H1 (cell line): ENCODE results near the gene EML1. TPM values are rescaled to one million over a fixed set of nuclear protein-coding genes. Genes with fewer than 3 reads are reported as not detected.

ENCODE experiments used
- CTCF ChIA-PET: fragments of 300-600 bp; sonication (Branson Sonifier 250); formaldehyde crosslinking; loops from one replicate; lab custom pipeline; 2021; ENCODE audit not compliant: partially characterized antibody; lab: Charles Lee
- POLR2A ChIA-PET: fragments of 300-600 bp; sonication (Branson Sonifier 250); formaldehyde crosslinking; loops from one replicate; lab custom pipeline; 2021; ENCODE audit warnings: inconsistent platforms; ENCODE audit not compliant: partially characterized antibody; lab: Charles Lee
- DNase-seq, 2 experiments: peaks; one replicate each; pipeline versions ENCODE4 v3.0.0 to v3.0.0-alpha.2; 2010 to 2022; ENCODE audit warnings: low spot score in 2 of 2, low read depth in 1 of 2, mixed read lengths in 1 of 2
- FAIRE-seq: peaks from 2 replicates; lab custom pipeline; 2011; peaks lifted over from hg19 to GRCh38; lab: Jason Lieb, UNC
- H2AFZ ChIP-seq: 2 replicates; pipeline ENCODE4 v1.8.1; 2012; ENCODE audit warnings: low read length, inconsistent platforms
- H2AK5ac ChIP-seq: 2 replicates; pipeline ENCODE4 v1.6.1; 2013; ENCODE audit warnings: low read depth, low read length
- H2BK120ac ChIP-seq: replicated peaks from 2 replicates; pipeline ENCODE3; 2013; ENCODE audit warnings: low read depth, low read length, inconsistent platforms
- H2BK12ac ChIP-seq: 2 replicates; pipeline ENCODE4 v1.6.1; 2013; ENCODE audit warnings: low read depth, low read length
- H2BK15ac ChIP-seq: 2 replicates; pipeline ENCODE4 v1.6.1; 2013; ENCODE audit warnings: low read length
- H2BK20ac ChIP-seq: 2 replicates; pipeline ENCODE4 v1.6.1; 2013; ENCODE audit warnings: low read length
- H2BK5ac ChIP-seq: 2 replicates; pipeline ENCODE4 v1.6.1; 2013; ENCODE audit warnings: low read depth, low read length
- H3K14ac ChIP-seq: 2 replicates; pipeline ENCODE4 v1.6.1; 2013; ENCODE audit warnings: inconsistent platforms; ENCODE audit not compliant: insufficient read length
- H3K18ac ChIP-seq: 2 replicates; pipeline ENCODE4 v1.6.1; 2013; ENCODE audit warnings: low read length; ENCODE audit errors: extremely low read depth
- H3K23ac ChIP-seq: 2 replicates; pipeline ENCODE4 v1.6.1; 2013; ENCODE audit warnings: inconsistent platforms; ENCODE audit not compliant: insufficient read length
- H3K23me2 ChIP-seq: 2 replicates; pipeline ENCODE4 v1.6.1; 2013; ENCODE audit warnings: low read depth, low read length
- H3K27ac ChIP-seq: 2 replicates; pipeline ENCODE4 v1.6.1; 2011; ENCODE audit warnings: low read depth, low read length, inconsistent platforms
- H3K27me3 ChIP-seq, 4 experiments: replicated peaks in 1 of 4; 1 replicate in 1 of 4; 2 replicates in 3 of 4; pipeline versions ENCODE4 v1.6.1 to v1.8.1; 2011 to 2013; ENCODE audit warnings: low read length in 3 of 4, mild to moderate bottlenecking in 3 of 4, inconsistent platforms in 2 of 4, mixed read lengths in 2 of 4, moderate library complexity in 1 of 4; ENCODE audit not compliant: control insufficient read depth in 3 of 4, insufficient read depth in 3 of 4; ENCODE audit errors: extremely low read depth in 1 of 4
- H3K36me3 ChIP-seq, 4 experiments: 2 replicates each; pipeline versions ENCODE4 v1.6.1 to v1.8.1; 2011 to 2013; ENCODE audit warnings: mild to moderate bottlenecking in 4 of 4, low read length in 3 of 4, moderate library complexity in 2 of 4, control low read depth in 1 of 4, inconsistent platforms in 1 of 4; ENCODE audit not compliant: insufficient read depth in 4 of 4, control insufficient read depth in 2 of 4
- H3K4ac ChIP-seq: replicated peaks from 2 replicates; pipeline ENCODE3; 2013; ENCODE audit warnings: low read length, low read depth, mixed read lengths, inconsistent platforms; ENCODE audit not compliant: insufficient read length
- H3K4me1 ChIP-seq, 4 experiments: replicated peaks in 1 of 4; 1 replicate in 1 of 4; 2 replicates in 3 of 4; pipeline versions ENCODE4 v1.6.1 to v1.8.1; 2011 to 2013; ENCODE audit warnings: low read length in 3 of 4, inconsistent platforms in 2 of 4, mixed read lengths in 1 of 4; ENCODE audit not compliant: insufficient read depth in 4 of 4, control insufficient read depth in 3 of 4
- H3K4me2 ChIP-seq, 2 experiments: 2 replicates each; pipeline versions ENCODE4 v1.6.1 to v1.8.1; 2011 to 2013; ENCODE audit warnings: low read depth in 2 of 2, low read length in 2 of 2, control low read depth in 1 of 2, inconsistent platforms in 1 of 2, mild to moderate bottlenecking in 1 of 2; ENCODE audit not compliant: insufficient read depth in 1 of 2
- H3K4me3 ChIP-seq, 4 experiments: fragments of 200-600, 300-600 bp in 1 of 4; sonication (generic), shearing (Covaris generic), sonication (Bioruptor Twin) in 1 of 4; 2 replicates each; pipeline versions ENCODE4 v1.5.1 to v1.8.1; 2011 to 2016; ENCODE audit warnings: low read length in 4 of 4, low read depth in 3 of 4, control low read depth in 2 of 4, inconsistent platforms in 2 of 4, mild to moderate bottlenecking in 2 of 4, mixed read lengths in 1 of 4, moderate library complexity in 1 of 4; ENCODE audit not compliant: insufficient read depth in 2 of 4; ENCODE audit errors: extremely low read depth in 1 of 4
- H3K56ac ChIP-seq: replicated peaks from 2 replicates; pipeline ENCODE3; 2013; ENCODE audit warnings: low read depth, mild to moderate bottlenecking, mixed read lengths, low read length, inconsistent platforms; ENCODE audit not compliant: insufficient read length
- H3K79me1 ChIP-seq: 2 replicates; pipeline ENCODE4 v1.6.1; 2013; ENCODE audit warnings: low read depth, low read length, control low read depth
- H3K79me2 ChIP-seq, 2 experiments: 2 replicates each; pipeline versions ENCODE4 v1.6.1 to v1.8.1; 2012 to 2013; ENCODE audit warnings: low read length in 2 of 2, mild to moderate bottlenecking in 2 of 2, inconsistent platforms in 1 of 2; ENCODE audit not compliant: insufficient read depth in 2 of 2, control insufficient read depth in 1 of 2
- H3K9ac ChIP-seq, 4 experiments: replicated peaks in 1 of 4; 1 replicate in 1 of 4; 2 replicates in 3 of 4; pipeline versions ENCODE4 v1.6.1 to v1.8.1; 2011 to 2013; ENCODE audit warnings: low read depth in 3 of 4, low read length in 3 of 4, control low read depth in 2 of 4, mild to moderate bottlenecking in 2 of 4, moderate library complexity in 2 of 4, inconsistent platforms in 1 of 4; ENCODE audit errors: extremely low read depth in 1 of 4
- H3K9me3 ChIP-seq, 2 experiments: 2 replicates each; pipeline versions ENCODE4 v1.6.1 to v1.8.1; 2012 to 2013; ENCODE audit warnings: mild to moderate bottlenecking in 2 of 2, moderate library complexity in 2 of 2, control low read depth in 1 of 2, inconsistent platforms in 1 of 2, low read depth in 1 of 2, low read length in 1 of 2, mixed read lengths in 1 of 2; ENCODE audit not compliant: insufficient read depth in 2 of 2
- H4K20me1 ChIP-seq, 2 experiments: replicated peaks in 1 of 2; 2 replicates each; pipeline versions ENCODE3 to v1.8.1; 2011 to 2013; ENCODE audit warnings: inconsistent platforms in 2 of 2, low read length in 2 of 2, mild to moderate bottlenecking in 1 of 2; ENCODE audit not compliant: insufficient read depth in 2 of 2, control insufficient read depth in 1 of 2
- H4K5ac ChIP-seq: 2 replicates; pipeline ENCODE4 v1.6.1; 2013; ENCODE audit warnings: low read length, low read depth, mixed read lengths, inconsistent platforms; ENCODE audit not compliant: insufficient read length
- H4K8ac ChIP-seq: 2 replicates; pipeline ENCODE4 v1.8.0; 2013; ENCODE audit warnings: mild to moderate bottlenecking, moderate library complexity, low read length, inconsistent platforms; ENCODE audit not compliant: insufficient read depth; ENCODE audit errors: extremely low read depth
- H4K91ac ChIP-seq: replicated peaks from 2 replicates; pipeline ENCODE3; 2013; ENCODE audit warnings: low read length, mixed read lengths, inconsistent platforms; ENCODE audit not compliant: insufficient read length
- CREB1 ChIP-seq: IDR thresholded peaks from 2 replicates; pipeline ENCODE4 v1.6.1; 2012; ENCODE audit warnings: inconsistent platforms
- RFX5 ChIP-seq: IDR thresholded peaks from 2 replicates; pipeline ENCODE4 v1.6.1; 2011; ENCODE audit warnings: low read depth, low read length, improper control_type of control experiment, borderline replicate concordance
- SP2 ChIP-seq: IDR thresholded peaks from 2 replicates; pipeline ENCODE4 v1.6.1; 2012; ENCODE audit warnings: mild to moderate bottlenecking, low read length, inconsistent platforms
- SUZ12 ChIP-seq: fragments of 200-600 bp; sonication (generic); IDR thresholded peaks from 2 replicates; pipeline ENCODE4 v1.6.1; 2012; ENCODE audit warnings: mild to moderate bottlenecking, inconsistent platforms, low read length, moderate library complexity, mixed read lengths
- ZNF274 ChIP-seq: IDR thresholded peaks from 2 replicates; pipeline ENCODE4 v1.7.0; 2012; ENCODE audit warnings: low read length, borderline replicate concordance; ENCODE audit errors: extremely low read depth
- WGBS, 2 experiments: shearing (Covaris generic) in 1 of 2; methylation state at CpG; one replicate each; pipeline versions ENCODE4 v1.1.6 to v1.1.7; 2013 to 2015; ENCODE audit warnings: low lambda C conversion rate in 2 of 2, mixed read lengths in 2 of 2, inconsistent platforms in 1 of 2, low coverage in 1 of 2, missing lambda C conversion rate in 1 of 2; ENCODE audit not compliant: insufficient replicate concordance in 2 of 2, insufficient coverage in 1 of 2, insufficient read length in 1 of 2; ENCODE audit errors: extremely low coverage in 1 of 2, missing lambda C conversion rate in 1 of 2; 5-methylcytosine and 5-hydroxymethylcytosine counted together
- polyA plus RNA-seq, 7 experiments: library from polyadenylated mRNA; depleted of rRNA in 3 of 7; stranded (reverse) in 5 of 7; unstranded in 2 of 7; fragments of >200 nt in 5 of 7; fragments of 200-250 nt in 2 of 7; gene quantifications; 1 replicate in 5 of 7; 2 replicates in 1 of 7; 4 replicates in 1 of 7; pipeline versions ENCODE4 v1.2.1 to v1.2.3, GENCODE V29; 2011 to 2013; ENCODE audit warnings: missing spikeins in 2 of 7, mixed read lengths in 2 of 7
- total RNA-seq: library from RNA; stranded (reverse); fragmentation: NEBNext Ultra II Directional; extraction: Animal tissue kit (Norgen Biotek cat#: 25700); gene quantifications from 2 replicates; pipeline ENCODE4 v1.2.1, GENCODE V29; 2021
- TF ChIP-seq, protein P1 (sequence below), 3 experiments: IDR thresholded peaks; 1 replicate in 2 of 3; 2 replicates in 1 of 3; pipeline versions ENCODE4 v1.5.1 to v1.6.1; 2011; ENCODE audit warnings: low read length in 3 of 3, mild to moderate bottlenecking in 3 of 3, inconsistent platforms in 2 of 3, low read depth in 1 of 3, moderate library complexity in 1 of 3; ENCODE audit not compliant: insufficient read depth in 1 of 3; ENCODE audit errors: control extremely low read depth in 1 of 3

EML1 gene
- total and polyA plus RNA-seq, 2 of the 8 experiments (the other 6 are each of a cell fraction or from before 2014, with no cell fraction given) = 11.1 to 24.7 TPM

DNA sequence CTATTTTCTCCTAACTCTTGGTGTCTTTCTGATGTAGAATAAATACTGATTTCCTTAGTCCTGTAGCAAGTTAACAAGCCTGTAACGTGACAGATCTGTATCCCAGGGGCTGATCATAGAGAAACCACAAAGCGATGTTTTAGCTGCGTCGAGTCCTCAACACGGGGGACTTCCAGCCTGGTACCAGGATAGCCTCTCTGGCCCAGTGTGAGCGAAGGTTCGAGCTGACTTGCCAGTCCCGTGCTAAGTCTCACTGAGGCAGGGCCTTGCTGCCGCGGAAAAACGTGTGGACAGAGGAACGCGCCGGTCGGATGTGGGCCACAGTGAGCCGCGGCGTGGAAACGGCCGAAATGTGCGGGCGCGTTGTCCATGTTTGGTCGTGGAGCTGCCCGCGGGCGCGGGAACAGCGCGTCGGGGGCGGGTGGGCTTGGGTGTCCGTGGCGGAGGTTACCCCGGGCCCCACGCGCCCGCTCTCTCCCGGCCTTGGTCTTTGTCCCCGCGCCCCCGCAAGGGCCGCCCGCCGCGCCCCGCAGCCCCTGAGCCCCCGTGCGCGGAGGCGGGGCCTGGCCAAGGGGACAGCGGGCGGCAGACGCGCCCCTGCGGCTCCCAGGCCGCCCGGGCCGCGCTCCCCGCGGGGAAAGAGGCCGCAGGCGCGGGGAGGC is 531 bp upstream of the EML1 start:
- WGBS, 2 experiments = 44% methylated on average over 20 of the region's 65 CpGs; no CpG with 5 or more reads in 1 of the 2 experiments

More for the DNA sequence above, 531 bp upstream of the EML1 start:
- Histone ChIP-seq H3K36me3 (no peaks in the 10 kb centered on the region), H3K79me1 (no peaks in the 10 kb centered on the region), H3K79me2 (peaks cover 0 to 32% of the 10 kb centered on the region in 2 experiments; a peak in 3 of 4 replicates), H4K91ac (no peak overlapping the region), H2BK20ac (no peak overlapping the region), H3K4me1 (peaks cover 0 to 8% (median 2%) of the 10 kb centered on the region in 4 experiments; a peak in 4 of 7 replicates), H3K23ac (no peak overlapping the region), H2AFZ (peak overlapping the region; percentile 28; the same call in 1 of the 2 replicates), H2BK120ac (no peak overlapping the region), H3K4me3 (peak overlapping the region; percentile 16 to 77 (median 36); a peak in 7 of 8 replicates), H3K9me3 (no peaks in the 10 kb centered on the region), H3K23me2 (peaks cover 4% of the 10 kb centered on the region; the same call in 1 of the 2 replicates), H3K14ac (no peak overlapping the region), H2AK5ac (no peak overlapping the region), H4K20me1 (no peaks in the 10 kb centered on the region), H3K9ac (peak overlapping the region in 2 of 4 experiments; percentile 24 to 39; a peak in 1 of 7 replicates), H4K8ac (peak overlapping the region; percentile 92; the same call in 1 of the 2 replicates), H3K18ac (peak overlapping the region; percentile 4; the same call in 1 of the 2 replicates), H3K4ac (no peak overlapping the region), H2BK5ac (no peak overlapping the region), H2BK15ac (no peak overlapping the region), H4K5ac (peak overlapping the region; percentile 28), H3K27ac (no peak overlapping the region), H2BK12ac (peak overlapping the region; percentile 45; the same call in 1 of the 2 replicates), H3K4me2 (peak overlapping the region; percentile 56 to 73), H3K27me3 (peaks cover 0 to 8% (median 0%) of the 10 kb centered on the region in 4 experiments; a peak in 3 of 7 replicates), H3K56ac (no peak overlapping the region)
- ChIA-PET CTCF (interaction anchor here (1.0 to 2.9 kb wide), 14 partner anchors 11 to 108 kb away, joined by 3 to 12 read pairs (median 4); partner anchors contain the start of gene CYP46A1), POLR2A (interaction anchor here (0.6 to 2.3 kb wide), 6 partner anchors 10 to 66 kb away, joined by 3 to 8 read pairs (median 4); no protein-coding TSS in a partner anchor)
- DNase-seq (no peak), FAIRE-seq (no peak)
- TF ChIP-seq CREB1 (no peak), ZNF274 (no peak), SP2 (no peak), SUZ12 (0 out of 2 replicates have a peak, but pooled peaks have one; percentile 5), RFX5 (no peak)
- TF ChIP-seq, protein P1, sequence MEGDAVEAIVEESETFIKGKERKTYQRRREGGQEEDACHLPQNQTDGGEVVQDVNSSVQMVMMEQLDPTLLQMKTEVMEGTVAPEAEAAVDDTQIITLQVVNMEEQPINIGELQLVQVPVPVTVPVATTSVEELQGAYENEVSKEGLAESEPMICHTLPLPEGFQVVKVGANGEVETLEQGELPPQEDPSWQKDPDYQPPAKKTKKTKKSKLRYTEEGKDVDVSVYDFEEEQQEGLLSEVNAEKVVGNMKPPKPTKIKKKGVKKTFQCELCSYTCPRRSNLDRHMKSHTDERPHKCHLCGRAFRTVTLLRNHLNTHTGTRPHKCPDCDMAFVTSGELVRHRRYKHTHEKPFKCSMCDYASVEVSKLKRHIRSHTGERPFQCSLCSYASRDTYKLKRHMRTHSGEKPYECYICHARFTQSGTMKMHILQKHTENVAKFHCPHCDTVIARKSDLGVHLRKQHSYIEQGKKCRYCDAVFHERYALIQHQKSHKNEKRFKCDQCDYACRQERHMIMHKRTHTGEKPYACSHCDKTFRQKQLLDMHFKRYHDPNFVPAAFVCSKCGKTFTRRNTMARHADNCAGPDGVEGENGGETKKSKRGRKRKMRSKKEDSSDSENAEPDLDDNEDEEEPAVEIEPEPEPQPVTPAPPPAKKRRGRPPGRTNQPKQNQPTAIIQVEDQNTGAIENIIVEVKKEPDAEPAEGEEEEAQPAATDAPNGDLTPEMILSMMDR (IDR thresholded peaks at IDR 0.05; ENCODE audit: control extremely low read depth in 1 of 3, insufficient read depth in 1 of 3, low read depth in 1 of 3, low read length in 3 of 3) = no peak
